Calu3 (cell line): ENCODE results near the gene PPP1R12B. TPM values are rescaled to one million over a fixed set of nuclear protein-coding genes. Genes with fewer than 3 reads are reported as not detected.
"Not testable (repeated sequence)": the region's sequence is repeated elsewhere in the genome, so short reads cannot be mapped to it uniquely, and the experiment has no call there.

Experiments
- BruUV-seq: library from RNA; stranded (reverse); fragments of 400-500 nt; replicated peaks from 2 replicates; lab custom pipeline; 2021; lab: Mats Ljungman, UMichigan
- CTCF ChIA-PET: fragments of 300-600 bp; sonication (Branson Sonifier 250); formaldehyde crosslinking; loops from one replicate; lab custom pipeline; 2022; ENCODE audit warnings: antibody characterized with exemption; lab: Charles Lee
- DNase-seq: peaks from one replicate; pipeline ENCODE4 v3.0.0; 2022
- H3K27ac Mint-ChIP-seq: one replicate; pipeline ENCODE4 v1.8.0; 2022; ENCODE audit warnings: mixed read lengths; ENCODE audit not compliant: unreplicated experiment
- H3K27me3 Mint-ChIP-seq: one replicate; pipeline ENCODE4 v1.8.0; 2022; ENCODE audit warnings: mixed read lengths; ENCODE audit not compliant: unreplicated experiment
- H3K36me3 Mint-ChIP-seq: one replicate; pipeline ENCODE4 v1.8.0; 2022; ENCODE audit warnings: mild to moderate bottlenecking, moderate library complexity, mixed read lengths; ENCODE audit not compliant: insufficient read depth, unreplicated experiment
- H3K4me1 Mint-ChIP-seq: one replicate; pipeline ENCODE4 v1.8.0; 2022; ENCODE audit warnings: mild to moderate bottlenecking, low read depth, mixed read lengths; ENCODE audit not compliant: unreplicated experiment
- H3K4me3 Mint-ChIP-seq: one replicate; pipeline ENCODE4 v1.8.0; 2022; ENCODE audit warnings: mild to moderate bottlenecking, low read depth, moderate library complexity, mixed read lengths; ENCODE audit not compliant: unreplicated experiment
- H3K9me3 Mint-ChIP-seq: one replicate; pipeline ENCODE4 v1.8.0; 2022; ENCODE audit warnings: low read depth, mixed read lengths; ENCODE audit not compliant: unreplicated experiment
- CTCF ChIP-seq: fragments of 200-600 bp; IDR thresholded peaks from one replicate; pipeline ENCODE4 v1.8.0; 2022; ENCODE audit warnings: antibody characterized with exemption; ENCODE audit not compliant: unreplicated experiment
- intact Hi-C: fragments of 100-400 bp; cut with micrococcal nuclease; formaldehyde crosslinking; loops from one replicate; pipeline ENCODE4 v1.10.0; 2022; ENCODE audit not compliant: unreplicated experiment
- total RNA-seq: library from RNA; stranded (reverse); gene quantifications from 2 replicates; pipeline ENCODE4 v1.2.3, GENCODE V29; 2022

PPP1R12B gene
- total RNA-seq, 1 experiment from 2014 or later, result 31.8 TPM

- H3K27me3 Mint-ChIP-seq, BruUV-seq, DNase-seq, H3K27ac Mint-ChIP-seq, H3K36me3 Mint-ChIP-seq, H3K9me3 Mint-ChIP-seq, CTCF ChIA-PET, H3K4me3 Mint-ChIP-seq, intact Hi-C loops: not testable (repeated sequence)
- peaks cover 23% of the 10 kb centered on the region for H3K4me1 Mint-ChIP-seq
Observed at GRCh38 chr1:202543537-202543936, 195.0 kb downstream of the PPP1R12B start.

- intact Hi-C loops, H3K27me3 Mint-ChIP-seq, H3K27ac Mint-ChIP-seq, CTCF ChIA-PET, H3K4me3 Mint-ChIP-seq, BruUV-seq, DNase-seq, H3K36me3 Mint-ChIP-seq, H3K9me3 Mint-ChIP-seq: not testable (repeated sequence)
- peaks cover 12% of the 10 kb centered on the region for H3K4me1 Mint-ChIP-seq
Observed at GRCh38 chr1:202544766-202545449, 196.4 kb downstream of the PPP1R12B start.

GRCh38 chr1:202545647-202546303 is 197.3 kb downstream of the PPP1R12B start:
- H3K4me1 Mint-ChIP-seq, result peaks cover 12% of the 10 kb centered on the region
- BruUV-seq, H3K27ac Mint-ChIP-seq, intact Hi-C loops, H3K4me3 Mint-ChIP-seq, H3K9me3 Mint-ChIP-seq, DNase-seq, H3K36me3 Mint-ChIP-seq, H3K27me3 Mint-ChIP-seq, CTCF ChIA-PET: not testable (repeated sequence)

GRCh38 chr1:202546377-202546776 is 197.9 kb downstream of the PPP1R12B start:
- peaks cover 12% of the 10 kb centered on the region for H3K4me1 Mint-ChIP-seq
- BruUV-seq, H3K27me3 Mint-ChIP-seq, intact Hi-C loops, CTCF ChIA-PET, H3K9me3 Mint-ChIP-seq, H3K4me3 Mint-ChIP-seq, H3K36me3 Mint-ChIP-seq, H3K27ac Mint-ChIP-seq, DNase-seq: not testable (repeated sequence)

GRCh38 chr1:202546796-202547195 is 198.3 kb downstream of the PPP1R12B start:
- not testable (repeated sequence) for H3K27ac Mint-ChIP-seq, H3K36me3 Mint-ChIP-seq, BruUV-seq

GRCh38 chr1:202547215-202547614 is 198.7 kb downstream of the PPP1R12B start:
- Mint-ChIP-seq H3K4me1 (peaks cover 12% of the 10 kb centered on the region), H3K36me3 (no peaks in the 10 kb centered on the region), H3K27me3 (no peaks in the 10 kb centered on the region), H3K9me3 (no peaks in the 10 kb centered on the region), H3K4me3 (no peak overlapping the region), H3K27ac (no peak overlapping the region)
- intact Hi-C loops, result no loop called here
- no TSS peak for BruUV-seq
- CTCF ChIA-PET, result interaction anchor here (0.5 to 0.6 kb wide), 2 partner anchors 13 to 22 kb away, joined by 3 to 8 read pairs; no protein-coding TSS in a partner anchor
- TF ChIP-seq CTCF, result no peak
- no peak for DNase-seq

More at GRCh38 chr1:202546796-202547195, 198.3 kb downstream of the PPP1R12B start:
- H3K4me1 Mint-ChIP-seq, result peaks cover 12% of the 10 kb centered on the region
- intact Hi-C loops, H3K27me3 Mint-ChIP-seq, H3K4me3 Mint-ChIP-seq, DNase-seq, H3K9me3 Mint-ChIP-seq: not testable (repeated sequence)
- CTCF ChIA-PET, result interaction anchor here (0.5 kb wide), 1 partner anchor 13 kb away, joined by 8 read pairs; no protein-coding TSS in a partner anchor

- CTCF ChIA-PET, DNase-seq, H3K4me3 Mint-ChIP-seq, H3K9me3 Mint-ChIP-seq, H3K27ac Mint-ChIP-seq, BruUV-seq, intact Hi-C loops, H3K27me3 Mint-ChIP-seq, H3K36me3 Mint-ChIP-seq: not testable (repeated sequence)
- peaks cover 22% of the 10 kb centered on the region for H3K4me1 Mint-ChIP-seq
Observed at GRCh38 chr1:202550088-202550487, 201.6 kb downstream of the PPP1R12B start.
